GM20000 (cell line): ENCODE data around the gene DCLK1.

Experiments used
- DNase-seq: peaks from one replicate; pipeline ENCODE4 v3.0.0; 2012; ENCODE audit warnings: low spot score
- TF ChIP-seq, protein P1 (sequence below): IDR thresholded peaks from 2 replicates; pipeline ENCODE4 v1.5.1; 2012; ENCODE audit warnings: mild to moderate bottlenecking, control low read depth; ENCODE audit errors: extremely low read depth, missing control alignments

DCLK1 gene

DNA sequence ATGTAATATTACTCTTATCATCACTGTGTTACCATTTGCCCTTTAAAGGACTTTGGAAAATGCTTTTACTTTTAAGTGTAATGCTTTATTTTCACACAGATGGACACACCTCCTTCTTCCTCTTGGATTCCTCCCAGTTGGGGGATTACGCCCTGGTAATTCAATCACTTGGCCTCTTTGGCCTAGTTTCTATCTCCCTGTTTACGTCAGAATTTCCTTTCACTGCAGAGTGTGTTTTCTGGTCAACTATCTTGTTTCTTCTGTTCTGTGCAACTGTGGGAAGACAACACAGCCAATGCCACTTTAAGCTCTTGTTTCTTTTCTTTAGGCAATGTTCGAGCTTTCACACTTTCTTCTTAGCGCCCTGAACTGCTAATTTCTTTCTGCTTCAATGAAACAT is 397.4 kb downstream of the DCLK1 start:
- TF ChIP-seq, protein P1, sequence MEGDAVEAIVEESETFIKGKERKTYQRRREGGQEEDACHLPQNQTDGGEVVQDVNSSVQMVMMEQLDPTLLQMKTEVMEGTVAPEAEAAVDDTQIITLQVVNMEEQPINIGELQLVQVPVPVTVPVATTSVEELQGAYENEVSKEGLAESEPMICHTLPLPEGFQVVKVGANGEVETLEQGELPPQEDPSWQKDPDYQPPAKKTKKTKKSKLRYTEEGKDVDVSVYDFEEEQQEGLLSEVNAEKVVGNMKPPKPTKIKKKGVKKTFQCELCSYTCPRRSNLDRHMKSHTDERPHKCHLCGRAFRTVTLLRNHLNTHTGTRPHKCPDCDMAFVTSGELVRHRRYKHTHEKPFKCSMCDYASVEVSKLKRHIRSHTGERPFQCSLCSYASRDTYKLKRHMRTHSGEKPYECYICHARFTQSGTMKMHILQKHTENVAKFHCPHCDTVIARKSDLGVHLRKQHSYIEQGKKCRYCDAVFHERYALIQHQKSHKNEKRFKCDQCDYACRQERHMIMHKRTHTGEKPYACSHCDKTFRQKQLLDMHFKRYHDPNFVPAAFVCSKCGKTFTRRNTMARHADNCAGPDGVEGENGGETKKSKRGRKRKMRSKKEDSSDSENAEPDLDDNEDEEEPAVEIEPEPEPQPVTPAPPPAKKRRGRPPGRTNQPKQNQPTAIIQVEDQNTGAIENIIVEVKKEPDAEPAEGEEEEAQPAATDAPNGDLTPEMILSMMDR: no peak
- no peak for DNase-seq

DNA sequence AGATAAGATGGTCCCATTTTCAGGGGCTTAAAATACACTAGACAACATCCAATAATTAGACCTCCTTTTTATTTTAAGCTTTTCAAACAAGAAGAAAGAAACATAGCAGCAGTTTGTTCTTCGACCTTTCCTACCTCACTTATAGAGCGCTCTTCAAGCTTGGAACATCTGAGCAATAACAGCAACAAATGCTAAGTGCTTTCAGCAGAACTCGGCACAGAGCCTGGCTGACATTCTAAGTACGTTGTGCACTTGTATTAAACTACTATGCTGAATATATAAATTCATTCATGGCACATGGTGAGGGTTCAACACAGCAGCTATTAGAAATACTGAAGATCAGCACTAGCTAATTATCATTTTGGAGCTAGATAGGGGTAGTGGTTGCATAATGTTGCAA is 398.6 kb downstream of the DCLK1 start:
- TF ChIP-seq, protein P1: no peak

DNA sequence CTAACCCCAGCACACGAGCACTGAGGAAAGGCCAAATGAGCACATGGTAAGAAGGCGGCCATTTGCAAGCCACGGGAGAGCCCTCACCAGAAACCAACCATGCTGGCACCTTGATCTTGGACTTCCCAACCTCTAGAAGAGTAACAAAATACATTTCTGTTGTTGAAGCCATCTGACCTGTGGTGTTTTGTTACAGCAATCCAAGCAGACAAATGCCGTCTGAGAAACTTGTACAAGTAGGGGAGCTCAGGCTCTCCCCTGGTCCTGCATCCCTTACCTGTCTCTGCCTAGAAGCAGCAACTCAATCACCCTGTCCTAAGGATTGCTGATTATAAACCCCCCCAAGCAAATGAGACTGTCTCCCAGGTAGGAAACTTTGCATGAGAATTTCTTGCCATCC is 399.7 kb downstream of the DCLK1 start:
- DNase-seq: no peak

More for the DNA sequence above, 398.6 kb downstream of the DCLK1 start:
- DNase-seq: no peak

DNA sequence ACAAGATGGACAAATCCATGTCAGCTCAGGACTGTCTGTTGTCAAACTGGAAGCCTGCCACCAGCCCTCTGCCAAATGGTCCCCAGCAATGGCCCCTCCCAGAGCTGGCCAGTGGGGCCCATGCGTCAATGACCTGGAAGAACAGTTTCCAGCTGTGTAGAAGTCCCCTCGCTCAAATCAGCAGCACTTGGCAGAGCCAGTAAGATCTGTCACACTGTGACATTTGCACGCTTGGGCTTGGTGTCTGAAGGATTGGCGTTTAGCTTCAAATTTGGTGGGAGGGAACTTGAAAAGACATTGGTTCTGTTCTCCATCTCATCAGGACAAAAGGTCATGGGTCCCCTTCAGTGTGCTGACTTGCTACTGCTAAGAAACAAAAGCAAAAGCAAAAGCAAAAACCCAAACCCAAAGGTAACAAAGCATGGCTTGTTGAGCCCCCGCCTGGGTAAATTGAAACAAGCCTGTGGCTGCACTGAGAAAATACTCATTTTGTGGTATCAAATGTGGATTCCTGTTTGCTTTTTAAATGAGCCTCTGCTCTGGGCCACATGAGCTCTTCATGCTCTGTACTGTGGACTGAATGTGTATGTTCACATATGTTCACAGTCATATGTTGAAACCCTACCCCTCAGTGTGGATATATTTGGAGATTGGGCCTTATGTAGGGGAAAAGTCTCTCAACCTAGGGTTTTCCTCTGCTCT is 401.1 kb downstream of the DCLK1 start:
- DNase-seq: no peak
- TF ChIP-seq, protein P1: no peak

More for the DNA sequence above, 399.7 kb downstream of the DCLK1 start:
- TF ChIP-seq, protein P1: no peak

DNA sequence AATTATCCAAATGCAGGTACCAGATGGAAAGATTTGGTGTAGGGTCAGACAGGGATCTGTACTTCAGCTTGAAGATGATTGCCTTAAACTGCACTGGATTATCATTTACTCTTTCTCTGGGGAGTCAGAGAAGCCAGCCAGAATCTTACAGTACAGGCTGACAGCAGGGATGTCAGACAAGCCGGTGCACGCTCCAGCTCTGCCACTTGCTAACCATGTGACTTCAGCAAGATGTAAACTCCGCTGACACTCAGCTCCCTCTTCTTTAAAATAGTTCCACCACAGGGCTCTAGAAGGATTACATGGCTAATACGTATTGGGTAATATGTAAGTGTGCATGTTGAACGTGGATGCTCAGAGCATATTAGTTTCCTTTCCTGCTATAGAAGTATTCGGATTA is 403.3 kb downstream of the DCLK1 start:
- TF ChIP-seq, protein P1: no peak
- no peak for DNase-seq

DNA sequence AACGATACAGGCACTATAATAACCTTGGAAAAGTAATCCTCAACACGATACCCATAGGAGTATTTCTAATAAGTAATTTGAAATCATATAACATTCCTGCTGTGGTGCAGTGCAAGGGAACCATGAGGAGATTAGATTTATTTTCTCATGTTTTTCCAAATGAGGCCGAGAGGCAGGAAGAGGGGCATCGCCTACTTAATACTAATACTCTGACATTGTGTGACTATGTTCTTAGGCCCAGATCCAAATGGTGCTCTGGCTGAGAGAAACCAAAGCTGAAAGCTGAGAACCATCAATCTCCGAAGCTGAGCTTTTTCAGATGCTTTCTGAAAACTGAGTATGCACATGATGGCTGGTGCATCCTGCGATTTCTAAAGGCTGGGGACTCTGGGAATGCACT is 406.7 kb downstream of the DCLK1 start:
- no peak for DNase-seq
- TF ChIP-seq, protein P1: no peak

DNA sequence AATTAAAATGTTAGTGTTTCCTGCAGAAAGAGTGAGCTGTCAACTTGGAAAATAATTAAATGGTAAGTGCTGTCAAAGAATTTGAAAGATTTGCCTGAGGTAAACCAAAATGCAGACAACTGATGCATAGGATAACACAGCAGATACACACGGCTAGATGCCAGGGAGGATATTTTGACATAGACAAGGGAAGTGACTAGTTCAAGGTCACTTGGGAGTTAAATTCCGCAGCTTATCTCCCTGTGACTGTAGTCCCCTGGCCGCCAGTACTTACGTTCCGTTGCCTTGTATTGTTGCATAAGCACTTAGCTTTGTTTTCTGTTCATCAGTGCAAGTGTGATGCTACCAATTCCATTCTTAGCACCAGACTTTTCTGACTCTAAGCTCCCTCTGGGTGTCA is 407.4 kb downstream of the DCLK1 start:
- TF ChIP-seq, protein P1: no peak
- DNase-seq: no peak
